ENCODE data around the gene HOXD13. TPM values are rescaled to one million over a fixed set of nuclear protein-coding genes. Genes with fewer than 3 reads are reported as not detected.

The HOXD13 gene
- total RNA-seq, 2 experiments from 2014 or later = not detected

DNA sequence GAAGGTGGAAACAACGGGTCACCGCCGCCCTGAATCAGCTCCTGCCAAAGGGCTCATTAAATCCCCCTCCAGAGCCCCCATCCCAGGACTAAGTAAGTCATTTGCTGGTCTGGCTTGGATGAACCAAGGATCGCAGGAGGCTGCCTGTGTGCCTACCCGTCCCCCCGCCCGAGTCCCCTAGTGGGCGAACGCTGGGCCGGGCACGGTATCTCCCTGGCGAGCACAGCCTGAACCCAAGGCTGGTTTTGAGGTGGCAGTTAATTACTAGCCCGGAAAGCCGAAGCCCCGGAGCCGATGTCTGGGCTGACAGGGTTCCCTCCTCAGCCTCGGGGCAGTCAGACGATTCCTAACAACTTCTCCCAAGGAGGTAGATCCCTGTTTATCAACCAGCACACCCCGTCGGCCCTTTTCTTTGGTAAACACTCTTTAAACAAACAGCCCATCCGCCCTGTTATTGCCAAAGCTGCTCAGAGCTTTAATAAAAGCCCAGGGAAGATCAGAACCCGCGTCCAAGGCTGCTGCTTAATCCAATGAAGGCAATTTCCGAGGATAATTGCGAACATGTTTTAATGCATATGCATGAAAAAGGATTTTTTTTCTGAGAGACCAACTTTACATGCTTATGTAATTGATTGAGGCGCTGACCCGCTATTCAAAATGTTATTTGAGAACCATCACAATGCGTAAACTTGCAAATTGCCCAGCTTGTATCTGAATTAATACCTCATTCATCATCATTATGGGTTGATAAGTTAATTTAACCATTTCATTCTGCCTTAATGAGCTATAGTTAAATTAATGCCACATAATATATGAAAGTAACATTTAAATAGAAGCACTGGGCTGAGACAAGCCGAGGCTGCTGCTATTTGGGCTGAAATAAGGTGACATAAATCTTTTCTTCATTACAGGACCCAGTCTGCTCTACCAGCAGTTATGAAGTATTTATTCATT is 19.3 kb upstream of the HOXD13 start:
- CTCF ChIA-PET (ENCODE audit: unreplicated experiment) = no interaction called here

DNA sequence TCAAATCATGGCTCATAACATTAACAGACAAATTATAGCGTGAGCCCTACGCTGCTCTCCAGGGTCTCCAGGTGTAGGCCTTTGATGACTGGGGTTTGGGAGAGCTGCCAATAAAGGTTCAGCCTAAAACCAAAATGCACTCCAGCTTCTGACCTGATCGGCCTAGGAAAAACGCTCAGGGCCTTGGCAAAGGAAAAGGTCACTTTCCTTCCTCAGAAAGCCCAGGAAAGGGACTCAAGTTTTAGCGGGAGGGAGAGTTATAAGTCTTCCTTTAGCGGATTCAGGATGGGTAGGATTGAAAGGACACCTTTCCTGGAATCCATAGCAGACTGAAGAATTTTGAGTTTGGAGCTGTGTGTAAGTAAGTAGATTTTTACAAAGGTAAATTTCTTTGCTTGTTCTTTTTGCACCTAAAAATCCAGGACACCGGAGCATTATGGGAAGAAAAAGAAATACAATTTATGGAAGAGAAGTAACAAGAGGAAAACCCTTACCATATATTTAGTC is 17.5 kb upstream of the HOXD13 start:
- POLR2A ChIA-PET = interaction anchor here (0.7 kb wide), 1 partner anchor 314 kb away, joined by 3 read pairs; no protein-coding TSS in a partner anchor

More for the DNA sequence above, 19.3 kb upstream of the HOXD13 start:
- no peak overlapping the region for H3K4me2 ChIP-seq (ENCODE audit: low read length)
- no peak for DNase-seq (ENCODE audit: low spot score)
- H2AFZ ChIP-seq (ENCODE audit: low read length) = no peak overlapping the region
- H3K9me3 ChIP-seq (ENCODE audit: low read length) = no peaks in the 10 kb centered on the region
- no peak overlapping the region for H3K27ac ChIP-seq (ENCODE audit: low read depth, low read length, poor library complexity, severe bottlenecking)
- no TSS peak for BruUV-seq (replicated peaks)
- H3K79me2 ChIP-seq (ENCODE audit: insufficient read depth, low read depth, low read length) = no peaks in the 10 kb centered on the region
- H3K4me3 ChIP-seq (ENCODE audit: low read depth, low read length, poor library complexity, severe bottlenecking) = no peak overlapping the region
- no peak for TF ChIP-seq EZH2phosphoT487 (IDR thresholded peaks at IDR 0.05; ENCODE audit: borderline replicate concordance, low read depth, low read length)
- TF ChIP-seq, protein P1, sequence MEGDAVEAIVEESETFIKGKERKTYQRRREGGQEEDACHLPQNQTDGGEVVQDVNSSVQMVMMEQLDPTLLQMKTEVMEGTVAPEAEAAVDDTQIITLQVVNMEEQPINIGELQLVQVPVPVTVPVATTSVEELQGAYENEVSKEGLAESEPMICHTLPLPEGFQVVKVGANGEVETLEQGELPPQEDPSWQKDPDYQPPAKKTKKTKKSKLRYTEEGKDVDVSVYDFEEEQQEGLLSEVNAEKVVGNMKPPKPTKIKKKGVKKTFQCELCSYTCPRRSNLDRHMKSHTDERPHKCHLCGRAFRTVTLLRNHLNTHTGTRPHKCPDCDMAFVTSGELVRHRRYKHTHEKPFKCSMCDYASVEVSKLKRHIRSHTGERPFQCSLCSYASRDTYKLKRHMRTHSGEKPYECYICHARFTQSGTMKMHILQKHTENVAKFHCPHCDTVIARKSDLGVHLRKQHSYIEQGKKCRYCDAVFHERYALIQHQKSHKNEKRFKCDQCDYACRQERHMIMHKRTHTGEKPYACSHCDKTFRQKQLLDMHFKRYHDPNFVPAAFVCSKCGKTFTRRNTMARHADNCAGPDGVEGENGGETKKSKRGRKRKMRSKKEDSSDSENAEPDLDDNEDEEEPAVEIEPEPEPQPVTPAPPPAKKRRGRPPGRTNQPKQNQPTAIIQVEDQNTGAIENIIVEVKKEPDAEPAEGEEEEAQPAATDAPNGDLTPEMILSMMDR (conservative IDR thresholded peaks at IDR 0.05; ENCODE audit: low read length) = no peak
- H3K36me3 ChIP-seq (ENCODE audit: insufficient read depth, low read length) = no peaks in the 10 kb centered on the region
- no peaks in the 10 kb centered on the region for H3K9me2 ChIP-seq (ENCODE audit: insufficient read depth, low read length)
- POLR2A ChIA-PET = no interaction called here
- intact Hi-C loops (cut with micrococcal nuclease; ENCODE audit: unreplicated experiment) = no loop called here
- no peaks in the 10 kb centered on the region for H3K4me1 ChIP-seq (ENCODE audit: insufficient read depth, low read length, poor library complexity, severe bottlenecking)
- H4K20me1 ChIP-seq (ENCODE audit: insufficient read depth, low read length) = no peaks in the 10 kb centered on the region

More for the DNA sequence above, 17.5 kb upstream of the HOXD13 start:
- Histone ChIP-seq H3K9me3 (ENCODE audit: low read length) (no peaks in the 10 kb centered on the region), H4K20me1 (ENCODE audit: insufficient read depth, low read length) (no peaks in the 10 kb centered on the region), H3K4me1 (ENCODE audit: insufficient read depth, low read length, poor library complexity, severe bottlenecking) (no peaks in the 10 kb centered on the region), H3K9me2 (ENCODE audit: insufficient read depth, low read length) (no peaks in the 10 kb centered on the region), H3K79me2 (ENCODE audit: insufficient read depth, low read depth, low read length) (no peaks in the 10 kb centered on the region), H3K36me3 (ENCODE audit: insufficient read depth, low read length) (no peaks in the 10 kb centered on the region), H3K4me3 (ENCODE audit: low read depth, low read length, poor library complexity, severe bottlenecking) (no peak overlapping the region), H3K4me2 (ENCODE audit: low read length) (no peak overlapping the region), H2AFZ (ENCODE audit: low read length) (no peak overlapping the region), H3K27ac (ENCODE audit: low read depth, low read length, poor library complexity, severe bottlenecking) (no peak overlapping the region)
- intact Hi-C loops (cut with micrococcal nuclease; ENCODE audit: unreplicated experiment) = no loop called here
- no TSS peak for BruUV-seq (replicated peaks)
- TF ChIP-seq, protein P1 (conservative IDR thresholded peaks at IDR 0.05; ENCODE audit: low read length) = no peak
- TF ChIP-seq EZH2phosphoT487 (IDR thresholded peaks at IDR 0.05; ENCODE audit: borderline replicate concordance, low read depth, low read length) = no peak
- CTCF ChIA-PET (ENCODE audit: unreplicated experiment) = no interaction called here
- DNase-seq (ENCODE audit: low spot score) = no peak
